Peyer's patch (tissue), 4 donors: ENCODE measurements around the gene COLEC12. TPM values are rescaled to one million over a fixed set of nuclear protein-coding genes. Genes with fewer than 3 reads are reported as not detected.
A peak's percentile ranks its signal among the peaks of the same experiment; 100 is the strongest.

Experiments
- DNase-seq, 3 donors: peaks; one replicate each; pipeline ENCODE4 v3.0.0-alpha.2; 2017 to 2019
- H3K27ac ChIP-seq, 4 donors: fragments of 200-600 bp; sonication (generic); one replicate each; pipeline ENCODE4 v1.5.1; 2016 to 2019
- H3K27me3 ChIP-seq, 2 donors: fragments of 200-600 bp; sonication (generic); one replicate each; pipeline ENCODE4 v1.5.1; 2019
- H3K36me3 ChIP-seq, 3 donors: fragments of 200-600 bp; sonication (generic); one replicate each; pipeline ENCODE4 v1.5.1; 2016 to 2019
- H3K4me1 ChIP-seq, 4 donors: fragments of 200-600 bp; sonication (generic); one replicate each; pipeline ENCODE4 v1.5.1; 2016 to 2019
- H3K4me3 ChIP-seq, 4 donors: fragments of 200-600 bp; sonication (generic); 1 replicate in 3 of 4; 2 replicates in 1 of 4; pipeline ENCODE4 v1.5.1; 2016 to 2019; ENCODE audit warnings: mild to moderate bottlenecking in 1 of 4
- H3K9me3 ChIP-seq, 4 donors: fragments of 200-600 bp; sonication (generic); one replicate each; pipeline ENCODE4 v1.5.1; 2016 to 2019; ENCODE audit warnings: mild to moderate bottlenecking in 1 of 4
- POLR2A ChIP-seq, 2 donors: fragments of 450-650 bp; IDR thresholded peaks; one replicate each; pipeline ENCODE4 v1.5.1; 2017; ENCODE audit warnings: antibody characterized with exemption in 2 of 2, mild to moderate bottlenecking in 2 of 2, moderate library complexity in 2 of 2
- total RNA-seq, 4 donors: library from RNA; depleted of rRNA; stranded (reverse); fragments of >200 nt; gene quantifications; one replicate each; pipeline ENCODE4 v1.1.0, GENCODE V29; 2016
- TF ChIP-seq, protein P1 (sequence below), 6 experiments: fragments of 450-650 bp in 4 of 6; fragments of 200-600 bp in 2 of 6; sonication (generic) in 1 of 6; IDR thresholded peaks; one replicate each; pipeline ENCODE4 v1.5.1; 2017 to 2019; ENCODE audit warnings: antibody characterized with exemption in 6 of 6, mild to moderate bottlenecking in 3 of 6, moderate library complexity in 1 of 6

The COLEC12 gene
- total RNA-seq, 4 donors from 2014 or later: 0.88 to 7.6 (median 3.8) TPM

DNA sequence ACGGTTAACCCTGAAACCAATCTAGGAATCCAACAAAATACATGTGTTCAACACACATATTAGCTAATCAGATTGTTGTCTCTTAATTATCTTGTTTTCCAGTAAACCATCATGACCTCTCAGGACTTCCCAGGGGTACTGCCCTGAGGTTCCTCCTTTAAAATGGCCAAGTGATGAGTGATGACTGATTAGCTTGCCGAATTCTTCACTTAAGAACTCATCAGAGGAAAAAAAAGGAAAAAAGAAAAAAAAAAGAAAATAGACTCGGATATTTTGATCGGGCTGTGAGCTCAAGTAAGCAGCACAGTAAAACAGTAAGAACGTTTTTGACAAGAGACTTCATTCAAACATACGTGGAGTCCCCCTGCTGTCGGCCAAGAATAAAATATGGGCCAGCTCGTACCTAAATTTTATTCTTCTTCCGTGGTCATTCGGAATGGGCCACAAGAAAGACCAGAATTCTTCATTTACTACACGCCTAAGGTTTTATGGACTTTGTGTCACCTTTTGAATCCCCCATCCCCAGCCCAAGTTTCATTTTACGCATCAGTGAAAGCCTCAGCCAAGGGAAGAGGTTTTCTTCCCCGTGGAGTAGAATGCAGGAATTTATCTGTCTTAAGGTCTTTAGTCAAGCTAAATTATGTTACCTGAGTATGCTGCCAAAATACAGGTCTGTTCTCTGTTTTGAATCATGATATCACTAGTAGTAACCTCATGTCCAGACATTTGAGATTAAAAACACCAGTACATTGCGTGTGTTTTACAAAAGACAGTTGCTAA lies 40.5 kb downstream of the COLEC12 start:
- Histone ChIP-seq H3K36me3 (no peaks in the 10 kb centered on the region), H3K9me3 (no peaks in the 10 kb centered on the region), H3K27me3 (no peaks in the 10 kb centered on the region), H3K27ac (no peak overlapping the region), H3K4me1 (peaks cover 0 to 10% (median 0%) of the 10 kb centered on the region in 4 donors), H3K4me3 (no peak overlapping the region)
- DNase-seq: no peak
- TF ChIP-seq POLR2A (IDR thresholded peaks at IDR 0.05): no peak
- TF ChIP-seq, protein P1, sequence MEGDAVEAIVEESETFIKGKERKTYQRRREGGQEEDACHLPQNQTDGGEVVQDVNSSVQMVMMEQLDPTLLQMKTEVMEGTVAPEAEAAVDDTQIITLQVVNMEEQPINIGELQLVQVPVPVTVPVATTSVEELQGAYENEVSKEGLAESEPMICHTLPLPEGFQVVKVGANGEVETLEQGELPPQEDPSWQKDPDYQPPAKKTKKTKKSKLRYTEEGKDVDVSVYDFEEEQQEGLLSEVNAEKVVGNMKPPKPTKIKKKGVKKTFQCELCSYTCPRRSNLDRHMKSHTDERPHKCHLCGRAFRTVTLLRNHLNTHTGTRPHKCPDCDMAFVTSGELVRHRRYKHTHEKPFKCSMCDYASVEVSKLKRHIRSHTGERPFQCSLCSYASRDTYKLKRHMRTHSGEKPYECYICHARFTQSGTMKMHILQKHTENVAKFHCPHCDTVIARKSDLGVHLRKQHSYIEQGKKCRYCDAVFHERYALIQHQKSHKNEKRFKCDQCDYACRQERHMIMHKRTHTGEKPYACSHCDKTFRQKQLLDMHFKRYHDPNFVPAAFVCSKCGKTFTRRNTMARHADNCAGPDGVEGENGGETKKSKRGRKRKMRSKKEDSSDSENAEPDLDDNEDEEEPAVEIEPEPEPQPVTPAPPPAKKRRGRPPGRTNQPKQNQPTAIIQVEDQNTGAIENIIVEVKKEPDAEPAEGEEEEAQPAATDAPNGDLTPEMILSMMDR (IDR thresholded peaks at IDR 0.05): no peak

DNA sequence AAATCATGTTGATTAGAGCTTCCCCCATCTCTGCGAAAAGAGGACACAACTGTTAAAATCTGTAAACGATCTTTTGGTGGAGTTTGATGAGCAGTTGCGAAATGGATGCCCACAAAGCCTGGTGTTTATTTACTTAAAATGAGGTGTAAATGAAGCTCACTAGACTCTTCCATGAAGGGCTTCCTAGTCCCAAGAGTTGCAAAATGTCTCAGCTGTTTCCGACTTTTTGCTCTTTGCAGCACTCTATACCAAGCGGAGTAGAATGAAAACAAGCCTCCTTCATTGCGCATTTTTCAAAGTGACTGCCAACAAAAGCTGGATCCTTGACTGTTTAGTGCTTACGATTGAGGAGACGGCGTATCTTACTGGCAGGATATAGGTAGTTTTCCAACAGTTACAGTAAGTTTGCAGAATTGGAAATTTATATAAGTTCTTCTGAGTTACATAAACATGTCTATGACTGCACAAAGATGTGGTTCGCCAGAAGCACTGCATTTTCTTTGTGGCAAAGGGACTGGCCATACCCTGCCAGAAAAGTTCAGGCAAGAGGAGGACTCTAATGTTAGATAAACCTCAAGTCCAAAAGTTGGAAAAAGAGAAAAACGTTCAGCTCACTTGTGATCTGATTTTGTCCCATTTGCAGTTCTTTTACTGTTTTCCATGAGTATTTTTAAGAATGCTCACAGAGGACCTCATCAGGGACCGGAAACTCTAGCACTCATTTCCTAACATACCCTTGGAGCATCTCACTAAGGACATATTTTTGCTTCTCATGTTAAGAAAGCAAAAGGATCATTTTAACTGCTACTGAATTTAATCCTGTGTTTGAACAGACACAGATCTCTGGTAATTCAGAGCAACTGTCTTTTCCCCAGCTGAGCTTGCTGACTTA lies 42.7 kb downstream of the COLEC12 start:
- H3K36me3 ChIP-seq: no peaks in the 10 kb centered on the region
- peaks cover 0 to 10% (median 0%) of the 10 kb centered on the region in 4 donors for H3K4me1 ChIP-seq
- H3K27ac ChIP-seq: peak overlapping the region in 3 of 4 donors; percentile 41 to 61 (median 42)
- H3K4me3 ChIP-seq: no peak overlapping the region
- H3K9me3 ChIP-seq: no peaks in the 10 kb centered on the region
- no peaks in the 10 kb centered on the region for H3K27me3 ChIP-seq
- TF ChIP-seq POLR2A (IDR thresholded peaks at IDR 0.05): no peak
- TF ChIP-seq, protein P1 (IDR thresholded peaks at IDR 0.05): no peak
- no peak for DNase-seq

- H3K36me3 ChIP-seq: no peaks in the 10 kb centered on the region
- peak overlapping the region in 2 of 4 donors; percentile 7 to 15 for H3K4me3 ChIP-seq
- peaks cover 0 to 10% (median 0%) of the 10 kb centered on the region in 4 donors for H3K4me1 ChIP-seq
- peak overlapping the region in 3 of 4 donors; percentile 41 to 61 (median 42) for H3K27ac ChIP-seq
- no peak for TF ChIP-seq POLR2A (IDR thresholded peaks at IDR 0.05)
- TF ChIP-seq, protein P1 (IDR thresholded peaks at IDR 0.05): no peak
- H3K9me3 ChIP-seq: no peaks in the 10 kb centered on the region
- no peaks in the 10 kb centered on the region for H3K27me3 ChIP-seq
- DNase-seq: no peak
These were observed 43.4 kb downstream of the COLEC12 start for GRCh38 chr18:457140-457519.

DNA sequence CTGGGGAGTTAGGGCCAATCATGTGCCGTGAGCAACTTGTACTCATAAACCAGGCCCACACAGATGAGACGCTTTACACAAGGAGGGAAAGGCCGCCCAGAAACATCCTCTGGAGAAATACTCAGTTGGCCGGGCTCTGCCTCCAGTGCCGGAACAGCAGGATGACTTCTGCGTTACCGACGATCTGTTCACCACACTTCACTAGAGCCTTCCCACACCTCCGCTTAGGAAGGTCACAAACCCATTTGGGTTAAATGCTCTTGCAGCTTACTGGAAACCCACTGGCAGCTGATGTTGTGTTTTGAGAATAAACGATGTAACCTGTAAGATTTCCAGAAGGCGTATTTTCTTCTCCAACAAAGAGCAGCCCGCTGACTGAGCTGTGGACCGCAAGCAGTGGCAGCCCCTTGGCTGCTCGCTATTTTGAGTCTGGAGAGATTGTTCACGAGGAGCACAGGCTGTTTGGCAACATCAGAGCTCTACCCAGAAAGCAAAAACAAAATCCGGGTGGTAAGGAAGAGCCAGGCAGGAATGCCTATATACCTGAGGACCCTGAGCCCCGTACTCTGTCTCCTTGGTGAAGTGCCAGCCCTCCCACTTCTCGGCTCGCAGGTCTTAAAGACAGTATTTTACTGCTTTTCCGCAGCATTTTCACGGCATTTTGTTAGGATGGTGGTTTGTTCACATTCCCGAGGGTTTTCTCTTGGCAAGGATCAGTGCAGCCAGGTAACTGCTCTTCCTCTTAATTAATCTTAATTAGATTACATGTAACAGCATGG lies 44.0 kb downstream of the COLEC12 start:
- H3K27me3 ChIP-seq: no peaks in the 10 kb centered on the region
- peak overlapping the region in 2 of 4 donors; percentile 7 to 15 for H3K4me3 ChIP-seq

More for the DNA sequence above, 44.0 kb downstream of the COLEC12 start:
- Histone ChIP-seq H3K36me3 (no peaks in the 10 kb centered on the region), H3K27ac (peak overlapping the region in 3 of 4 donors; percentile 41 to 61 (median 42)), H3K9me3 (no peaks in the 10 kb centered on the region), H3K4me1 (peaks cover 0 to 10% (median 0%) of the 10 kb centered on the region in 4 donors)
- TF ChIP-seq, protein P1 (IDR thresholded peaks at IDR 0.05): no peak
- no peak for TF ChIP-seq POLR2A (IDR thresholded peaks at IDR 0.05)
- DNase-seq: peak in 1 of 3 donors; percentile 50
